ENCODE measurements around the gene ERAL1.

DNA sequence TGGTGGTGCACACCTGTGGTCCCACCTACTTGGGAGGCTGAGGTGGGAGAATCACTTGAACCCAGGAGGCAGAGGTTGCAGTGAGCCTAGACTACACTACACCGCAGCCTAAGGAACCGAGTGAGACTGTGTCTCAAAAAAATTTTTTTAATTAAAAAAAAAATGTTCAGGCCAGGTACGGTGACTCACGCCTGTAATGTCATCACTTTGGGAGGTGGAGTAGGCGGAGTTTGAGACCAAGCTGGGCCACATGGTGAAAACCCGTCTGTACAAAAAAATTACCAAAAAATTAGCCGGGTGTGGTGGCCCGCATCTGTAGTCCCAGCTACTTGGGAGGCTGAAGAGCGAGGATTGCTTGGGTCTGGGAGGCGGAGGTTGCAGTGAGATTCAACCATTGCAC lies 8.6 kb upstream of the ERAL1 start:
- TF ChIP-seq ZNF384 (IDR thresholded peaks at IDR 0.05) (no peak), SP1 (IDR thresholded peaks at IDR 0.05) (no peak), ARNT (IDR thresholded peaks at IDR 0.05) (no peak), L3MBTL2 (conservative IDR thresholded peaks at IDR 0.05) (no peak), LEF1 (IDR thresholded peaks at IDR 0.05; ENCODE audit: borderline replicate concordance) (no peak), BHLHE40 (IDR thresholded peaks at IDR 0.05; ENCODE audit: borderline replicate concordance) (no peak), SUZ12 (IDR thresholded peaks at IDR 0.05) (no peak), FOXK2 (IDR thresholded peaks at IDR 0.05) (no peak), FOXA1 (IDR thresholded peaks at IDR 0.05) (no peak)
- TF ChIP-seq, protein P1, sequence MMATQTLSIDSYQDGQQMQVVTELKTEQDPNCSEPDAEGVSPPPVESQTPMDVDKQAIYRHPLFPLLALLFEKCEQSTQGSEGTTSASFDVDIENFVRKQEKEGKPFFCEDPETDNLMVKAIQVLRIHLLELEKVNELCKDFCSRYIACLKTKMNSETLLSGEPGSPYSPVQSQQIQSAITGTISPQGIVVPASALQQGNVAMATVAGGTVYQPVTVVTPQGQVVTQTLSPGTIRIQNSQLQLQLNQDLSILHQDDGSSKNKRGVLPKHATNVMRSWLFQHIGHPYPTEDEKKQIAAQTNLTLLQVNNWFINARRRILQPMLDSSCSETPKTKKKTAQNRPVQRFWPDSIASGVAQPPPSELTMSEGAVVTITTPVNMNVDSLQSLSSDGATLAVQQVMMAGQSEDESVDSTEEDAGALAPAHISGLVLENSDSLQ (IDR thresholded peaks at IDR 0.05), result no peak
